HG03378 (cell line): Measurements from ENCODE around the gene CA10.

Source experiments
- ATAC-seq: cut with Tn5 transposase; IDR thresholded peaks from one replicate; pipeline ENCODE4 v1.9.1; 2021; ENCODE audit warnings: mild to moderate bottlenecking, moderate library complexity; ENCODE audit not compliant: unreplicated experiment

The CA10 gene

GRCh38 chr17:52049051-52049450, 109.5 kb downstream of the CA10 start:
- no peak for ATAC-seq

DNA sequence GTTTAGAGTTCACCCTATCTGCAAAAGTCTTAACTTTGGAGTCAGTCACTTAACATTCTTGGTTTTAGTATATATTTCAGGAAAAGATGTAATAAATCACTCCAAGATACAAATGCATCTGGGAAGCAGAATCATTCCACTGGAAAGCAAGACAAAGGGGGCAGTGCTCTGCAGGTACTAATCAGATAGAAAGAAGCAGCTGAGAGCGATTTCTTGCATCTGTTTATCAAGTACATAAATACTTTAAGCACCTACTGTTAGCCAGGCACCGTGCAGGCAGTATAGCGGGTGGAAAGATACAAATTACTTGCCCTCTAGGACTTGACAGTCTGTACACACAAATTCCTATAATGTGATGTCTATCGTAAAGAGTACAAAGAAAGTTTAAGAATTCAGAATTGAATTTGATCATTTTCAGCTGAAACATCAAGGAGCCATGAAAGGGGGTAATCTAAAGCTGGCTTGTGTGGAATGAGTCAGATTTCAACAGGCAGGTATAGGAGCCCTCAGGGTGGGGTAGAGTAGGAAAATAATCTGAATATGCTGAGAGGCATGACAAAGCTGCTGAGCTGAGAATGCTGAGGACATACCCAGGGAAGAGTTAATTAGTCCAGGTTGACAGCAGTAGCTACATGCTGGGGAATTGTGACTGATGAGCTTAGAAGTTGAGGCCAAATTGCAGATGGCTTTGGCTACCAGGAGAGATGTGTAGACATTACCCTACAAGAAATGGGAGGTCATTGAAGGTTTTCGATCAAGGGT, 110.2 kb downstream of the CA10 start:
- ATAC-seq, result no peak

- ATAC-seq, result no peak
Observed at GRCh38 chr17:52047086-52047485, 111.4 kb downstream of the CA10 start.

DNA sequence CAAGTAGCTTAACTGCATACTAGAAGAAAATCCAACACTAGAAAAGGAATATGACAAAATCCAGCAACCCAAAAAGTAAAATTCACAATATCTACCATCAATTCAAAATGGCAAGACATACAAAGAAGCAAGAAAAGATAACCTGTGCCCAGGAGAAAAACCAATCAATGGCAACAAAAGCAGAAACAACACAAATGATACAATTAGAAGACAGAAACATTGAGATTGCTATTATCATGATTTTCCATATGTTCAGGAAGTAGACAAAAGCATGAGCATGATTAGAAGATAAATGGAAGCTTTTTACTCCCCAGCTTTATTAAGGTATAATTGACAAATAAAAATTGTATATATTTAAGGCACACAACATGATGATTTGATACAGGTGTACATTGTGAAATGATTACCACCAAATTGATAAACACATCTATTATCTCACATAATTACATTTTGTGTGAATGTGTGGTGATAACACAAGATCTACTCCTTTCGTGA, 117.3 kb downstream of the CA10 start:
- ATAC-seq, result no peak

GRCh38 chr17:52036416-52036815, 122.1 kb downstream of the CA10 start:
- no peak for ATAC-seq

DNA sequence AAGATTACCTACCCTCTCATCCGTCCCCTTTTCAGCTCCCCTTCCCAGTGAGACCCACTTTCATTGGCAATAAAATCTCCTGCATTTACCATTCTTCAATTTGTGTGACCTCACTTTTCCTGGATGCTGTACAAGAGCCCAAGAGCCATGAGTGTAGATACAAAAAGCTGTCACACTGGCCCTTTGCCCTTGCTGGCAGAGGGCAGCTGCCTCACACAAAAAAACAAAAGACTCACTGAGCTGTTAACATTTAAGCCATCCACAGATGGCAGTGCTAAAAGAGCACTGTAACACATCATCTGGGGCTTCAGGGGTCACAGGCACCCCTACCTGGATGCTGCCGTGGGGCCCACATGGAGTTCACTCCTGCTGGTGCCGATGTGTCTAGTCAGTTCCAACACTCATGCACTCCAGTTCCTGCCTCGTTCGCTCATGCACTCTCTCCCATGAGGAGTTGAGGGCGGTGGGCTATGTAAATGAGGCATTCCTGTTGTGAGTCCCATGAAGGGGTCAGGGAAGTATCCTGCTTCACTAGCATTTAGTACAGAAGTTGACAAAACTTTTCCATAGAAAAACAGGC, 123.1 kb downstream of the CA10 start:
- no peak for ATAC-seq

GRCh38 chr17:52032454-52032853, 126.1 kb downstream of the CA10 start:
- ATAC-seq, result no peak

- no peak for ATAC-seq
Observed at GRCh38 chr17:52030052-52030451, 128.5 kb downstream of the CA10 start.

- ATAC-seq, result no peak
Observed at GRCh38 chr17:52027620-52028295, 130.8 kb downstream of the CA10 start.

- no peak for ATAC-seq
Observed at GRCh38 chr17:52027081-52027480, 131.4 kb downstream of the CA10 start.

GRCh38 chr17:52026075-52026474, 132.4 kb downstream of the CA10 start:
- no peak for ATAC-seq

DNA sequence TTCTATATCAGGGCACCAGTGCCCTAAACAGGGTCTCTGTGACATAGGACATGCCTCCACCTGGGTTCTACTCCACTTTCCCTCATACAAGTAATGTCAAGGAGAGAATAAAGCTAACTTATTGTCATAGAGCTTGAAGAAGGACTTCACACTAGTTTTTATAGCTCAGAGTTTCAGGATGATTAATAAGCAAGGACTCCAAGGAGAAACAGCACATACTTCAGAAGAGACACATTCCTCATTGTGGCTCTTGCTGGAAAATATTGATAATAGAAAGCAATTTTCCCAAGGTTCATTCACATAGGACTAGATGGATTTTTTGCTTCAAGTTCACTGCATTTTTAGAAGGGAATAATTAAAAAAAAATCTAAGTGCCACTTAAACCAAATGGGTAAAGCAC, 133.3 kb downstream of the CA10 start:
- ATAC-seq, result no peak

DNA sequence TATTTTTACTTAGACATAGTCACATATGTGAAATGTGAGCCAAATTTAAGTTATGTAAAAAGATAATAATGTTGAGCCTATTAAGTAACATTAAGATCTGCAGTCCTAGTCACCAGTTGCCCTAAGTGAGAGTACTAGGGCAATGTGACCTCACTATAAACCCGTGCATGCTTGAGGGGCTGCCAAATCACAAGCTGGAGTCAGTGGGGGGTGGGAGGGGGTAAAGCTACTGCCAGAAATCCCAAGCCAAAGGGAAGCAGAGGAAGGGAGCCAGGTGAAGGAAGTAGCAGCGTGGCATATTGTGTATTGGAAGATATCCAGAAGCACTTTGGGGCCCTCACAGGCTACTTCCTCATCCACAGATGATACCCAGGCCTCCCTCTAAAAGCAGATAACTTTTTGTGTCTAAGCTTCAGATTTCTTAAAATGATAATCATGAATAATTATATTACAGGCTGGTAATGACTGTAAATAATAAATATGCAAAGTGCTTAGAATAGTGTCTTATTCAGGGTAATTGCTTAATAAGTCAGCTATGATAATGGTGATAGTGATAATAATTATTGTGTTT, 134.1 kb downstream of the CA10 start:
- no peak for ATAC-seq

GRCh38 chr17:52011064-52011463, 147.4 kb downstream of the CA10 start:
- no peak for ATAC-seq

DNA sequence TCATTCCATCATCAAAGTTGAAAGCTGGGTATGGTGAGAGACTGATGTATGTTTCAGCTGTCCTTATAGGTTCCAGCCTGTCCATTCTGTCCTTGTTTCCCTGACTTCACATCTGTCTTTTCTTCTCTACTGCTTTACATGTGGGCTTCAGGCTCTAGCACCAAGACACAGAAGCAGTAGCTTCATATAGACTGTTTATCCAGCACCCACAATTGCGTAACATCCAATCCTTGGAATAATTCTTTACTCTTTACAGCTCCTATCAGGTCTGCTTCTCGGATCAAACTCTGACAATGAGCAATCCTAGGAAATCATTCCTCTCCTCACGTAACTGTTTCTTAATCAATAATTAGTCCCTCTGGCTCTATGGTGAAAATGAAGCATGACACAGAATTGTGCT, 158.9 kb downstream of the CA10 start:
- no peak for ATAC-seq

GRCh38 chr17:51997723-51998122, 160.8 kb downstream of the CA10 start:
- no peak for ATAC-seq

- no peak for ATAC-seq
Observed at GRCh38 chr17:51995797-51996403, 162.6 kb downstream of the CA10 start.

- ATAC-seq, result no peak
Observed at GRCh38 chr17:51992864-51993416, 165.6 kb downstream of the CA10 start.

DNA sequence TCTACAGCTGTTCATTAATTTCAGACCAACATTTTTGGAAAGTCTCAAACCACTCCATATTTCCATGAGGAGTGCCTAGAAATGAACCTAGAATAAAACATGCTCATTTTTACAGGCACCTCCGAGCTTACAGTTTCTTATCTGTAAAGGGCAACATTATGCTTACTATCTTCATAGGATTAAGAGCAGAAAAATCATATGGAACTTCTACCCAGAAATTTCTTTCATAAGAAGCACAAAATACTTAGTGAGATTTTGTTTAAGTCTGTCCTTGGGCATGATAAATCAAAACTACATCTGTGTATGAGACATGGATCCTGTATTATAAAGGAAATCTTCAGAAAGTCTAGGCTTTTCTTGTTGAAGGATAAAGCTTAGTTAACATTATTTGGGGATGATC, 187.4 kb downstream of the CA10 start:
- no peak for ATAC-seq

DNA sequence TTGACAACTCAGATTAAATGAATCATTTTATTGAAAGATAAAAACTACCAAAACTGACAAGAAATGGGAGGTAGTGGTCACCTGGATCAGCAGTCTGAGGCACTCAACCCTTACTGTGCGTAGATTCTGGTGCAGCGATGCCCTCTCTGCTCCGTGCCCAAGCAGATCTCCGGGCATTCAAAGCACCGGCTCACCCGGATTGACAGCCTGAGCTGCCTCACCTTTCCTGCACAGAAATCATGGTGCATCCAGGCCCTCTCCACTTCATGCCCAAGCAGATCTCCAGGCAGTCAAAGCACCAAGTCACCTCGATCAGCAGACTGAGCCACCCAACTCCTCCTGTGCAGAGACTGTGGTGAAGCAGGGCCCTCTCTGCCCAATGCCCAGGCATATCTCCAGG, 196.8 kb downstream of the CA10 start:
- ATAC-seq, result no peak

DNA sequence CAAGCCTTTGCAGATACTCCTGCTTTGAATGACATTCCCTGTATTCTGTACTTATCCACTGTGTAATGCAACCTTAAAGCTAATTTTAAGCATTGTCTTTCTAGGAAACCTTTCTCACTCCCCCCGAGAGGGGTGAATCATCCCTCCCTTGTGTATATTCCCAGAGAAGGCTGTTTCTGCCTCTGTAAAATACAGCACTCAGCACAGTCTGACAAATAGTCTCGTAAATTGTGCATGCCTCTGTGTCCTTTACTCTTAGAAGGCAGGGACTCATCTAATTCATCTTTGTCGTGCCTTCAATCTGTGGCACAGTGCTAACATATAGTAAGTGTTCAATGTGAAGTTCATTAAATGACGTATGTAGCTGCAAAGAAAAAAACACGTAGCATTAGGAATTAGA, 200.7 kb downstream of the CA10 start:
- no peak for ATAC-seq
